Measurements from ENCODE around the gene CWC25.

GRCh38 chr17:38791162-38791561 lies 34.0 kb downstream of the CWC25 start:
- TF ChIP-seq CTCF (IDR thresholded peaks at IDR 0.05) (no peak), ZFX (IDR thresholded peaks at IDR 0.05; ENCODE audit: borderline replicate concordance) (no peak)

All from 22Rv1 (cell line).